ENCODE measurements around the gene TMPRSS11E. TPM values are rescaled to one million over a fixed set of nuclear protein-coding genes. Genes with fewer than 3 reads are reported as not detected.

The TMPRSS11E gene
- total RNA-seq, 1 experiment from 2014 or later: 1.9 TPM

DNA sequence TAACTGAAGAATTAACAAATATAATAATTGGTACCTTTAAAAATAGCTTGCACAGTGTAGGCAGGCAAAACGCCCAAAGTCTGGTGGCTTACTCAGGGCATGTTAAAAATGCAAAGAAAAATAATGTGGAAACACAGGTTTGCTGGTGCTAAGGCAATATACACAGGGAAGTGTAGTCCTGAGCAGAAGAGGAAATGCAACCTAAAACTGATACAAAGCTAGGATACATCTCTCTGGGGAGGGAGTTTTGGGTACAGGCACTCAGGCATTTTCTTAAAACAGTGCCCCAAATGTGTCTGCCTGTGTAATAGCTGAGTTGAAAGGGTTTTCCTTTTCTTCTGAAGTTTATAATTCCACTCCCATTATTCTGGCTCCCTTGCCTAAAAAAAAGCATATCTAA is 47.4 kb downstream of the TMPRSS11E start:
- H3K27ac Mint-ChIP-seq: no peak overlapping the region
- no peaks in the 10 kb centered on the region for H3K27me3 Mint-ChIP-seq (ENCODE audit: low read depth)
- DNase-seq (ENCODE audit: low spot score): no peak
- peaks cover 4% of the 10 kb centered on the region for H3K9me3 Mint-ChIP-seq
- peaks cover 7% of the 10 kb centered on the region for H3K36me3 Mint-ChIP-seq
- no peak for TF ChIP-seq ZNF138 (CRISPR knock-in tag; conservative IDR thresholded peaks at IDR 0.05)
- no peak for TF ChIP-seq MXD4 (CRISPR knock-in tag; IDR thresholded peaks at IDR 0.05; ENCODE audit: borderline replicate concordance)
- TF ChIP-seq ZNF121 (CRISPR knock-in tag; IDR thresholded peaks at IDR 0.05): no peak
- no peak for TF ChIP-seq ZNF232 (CRISPR knock-in tag; IDR thresholded peaks at IDR 0.05)
- TF ChIP-seq, protein P1, sequence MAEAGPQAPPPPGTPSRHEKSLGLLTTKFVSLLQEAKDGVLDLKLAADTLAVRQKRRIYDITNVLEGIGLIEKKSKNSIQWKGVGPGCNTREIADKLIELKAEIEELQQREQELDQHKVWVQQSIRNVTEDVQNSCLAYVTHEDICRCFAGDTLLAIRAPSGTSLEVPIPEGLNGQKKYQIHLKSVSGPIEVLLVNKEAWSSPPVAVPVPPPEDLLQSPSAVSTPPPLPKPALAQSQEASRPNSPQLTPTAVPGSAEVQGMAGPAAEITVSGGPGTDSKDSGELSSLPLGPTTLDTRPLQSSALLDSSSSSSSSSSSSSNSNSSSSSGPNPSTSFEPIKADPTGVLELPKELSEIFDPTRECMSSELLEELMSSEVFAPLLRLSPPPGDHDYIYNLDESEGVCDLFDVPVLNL (CRISPR knock-in tag; IDR thresholded peaks at IDR 0.05; ENCODE audit: borderline replicate concordance, low read depth): no peak
- POLR2A ChIA-PET: no interaction called here
- ATAC-seq: no peak
- no peak overlapping the region for H3K4me3 Mint-ChIP-seq
- peaks cover 26% of the 10 kb centered on the region for H3K4me1 Mint-ChIP-seq
- CTCF ChIA-PET: no interaction called here

DNA sequence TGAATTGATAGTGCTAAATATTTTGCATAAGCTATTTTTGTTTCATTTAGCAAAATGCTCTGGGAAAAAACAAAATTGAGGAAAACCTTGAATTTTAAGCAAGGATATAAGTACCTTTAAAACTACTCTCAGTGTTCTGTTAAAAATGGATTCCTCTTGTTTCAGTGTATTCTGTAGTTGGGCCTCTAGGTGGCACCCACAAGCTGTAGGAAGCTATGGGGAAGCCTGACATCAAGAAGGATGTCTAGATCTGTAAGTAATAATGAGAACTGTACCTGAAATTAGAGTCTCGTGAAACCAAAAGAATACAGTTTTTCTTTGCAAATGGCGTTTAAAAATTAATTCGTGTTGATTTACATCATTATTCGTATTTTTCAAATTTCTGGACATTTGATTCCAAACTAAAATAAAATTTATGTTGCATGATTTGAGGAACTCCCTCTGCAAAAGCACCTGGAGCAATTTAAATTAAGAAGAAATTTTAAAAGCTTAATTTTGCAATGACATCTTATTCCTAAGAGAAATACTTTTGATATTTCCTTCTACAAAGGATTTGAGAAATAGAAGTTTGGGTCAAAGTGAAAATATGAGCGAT is 51.2 kb downstream of the TMPRSS11E start:
- ATAC-seq: peak; percentile 93
- H3K9me3 Mint-ChIP-seq: peaks cover 5% of the 10 kb centered on the region
- no peak overlapping the region for H3K27ac Mint-ChIP-seq
- peaks cover 6% of the 10 kb centered on the region for H3K36me3 Mint-ChIP-seq
- H3K4me1 Mint-ChIP-seq: peaks cover 26% of the 10 kb centered on the region
- H3K4me3 Mint-ChIP-seq: no peak overlapping the region
- no peaks in the 10 kb centered on the region for H3K27me3 Mint-ChIP-seq (ENCODE audit: low read depth)
- ChIA-PET CTCF (interaction anchor here (0.7 to 1.7 kb wide), 5 partner anchors 122 to 672 kb away, joined by 3 to 6 read pairs (median 3); no protein-coding TSS in a partner anchor), POLR2A (no interaction called here)
- TF ChIP-seq TP53 (CRISPR knock-in tag; IDR thresholded peaks at IDR 0.05): no peak
- TF ChIP-seq, protein P2, sequence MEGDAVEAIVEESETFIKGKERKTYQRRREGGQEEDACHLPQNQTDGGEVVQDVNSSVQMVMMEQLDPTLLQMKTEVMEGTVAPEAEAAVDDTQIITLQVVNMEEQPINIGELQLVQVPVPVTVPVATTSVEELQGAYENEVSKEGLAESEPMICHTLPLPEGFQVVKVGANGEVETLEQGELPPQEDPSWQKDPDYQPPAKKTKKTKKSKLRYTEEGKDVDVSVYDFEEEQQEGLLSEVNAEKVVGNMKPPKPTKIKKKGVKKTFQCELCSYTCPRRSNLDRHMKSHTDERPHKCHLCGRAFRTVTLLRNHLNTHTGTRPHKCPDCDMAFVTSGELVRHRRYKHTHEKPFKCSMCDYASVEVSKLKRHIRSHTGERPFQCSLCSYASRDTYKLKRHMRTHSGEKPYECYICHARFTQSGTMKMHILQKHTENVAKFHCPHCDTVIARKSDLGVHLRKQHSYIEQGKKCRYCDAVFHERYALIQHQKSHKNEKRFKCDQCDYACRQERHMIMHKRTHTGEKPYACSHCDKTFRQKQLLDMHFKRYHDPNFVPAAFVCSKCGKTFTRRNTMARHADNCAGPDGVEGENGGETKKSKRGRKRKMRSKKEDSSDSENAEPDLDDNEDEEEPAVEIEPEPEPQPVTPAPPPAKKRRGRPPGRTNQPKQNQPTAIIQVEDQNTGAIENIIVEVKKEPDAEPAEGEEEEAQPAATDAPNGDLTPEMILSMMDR (IDR thresholded peaks at IDR 0.05): peak; percentile 76
- peak; percentile 65 for DNase-seq (ENCODE audit: low spot score)

DNA sequence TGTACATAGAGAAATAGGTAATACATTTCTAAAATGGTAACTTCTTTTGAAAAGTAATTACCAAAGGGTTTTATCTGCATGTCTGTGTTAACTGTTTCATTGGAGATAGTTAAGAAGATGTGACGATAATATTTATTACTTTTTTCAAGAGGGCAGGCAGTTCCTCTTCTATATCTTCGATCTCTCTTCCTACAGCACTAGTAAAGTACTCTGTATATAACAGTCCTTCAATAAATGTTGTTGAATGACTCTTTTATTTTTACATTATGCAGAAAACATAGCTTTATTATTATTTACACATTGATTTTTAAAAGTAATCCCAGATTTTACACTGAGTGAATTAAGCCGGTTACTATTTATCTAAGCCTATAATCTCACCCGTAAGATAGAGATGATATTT is 51.8 kb downstream of the TMPRSS11E start:
- no peaks in the 10 kb centered on the region for H3K27me3 Mint-ChIP-seq (ENCODE audit: low read depth)
- DNase-seq (ENCODE audit: low spot score): no peak
- ATAC-seq: no peak
- ChIA-PET POLR2A (no interaction called here), CTCF (interaction anchor here (1.2 to 1.7 kb wide), 3 partner anchors 123 to 671 kb away, joined by 3 to 6 read pairs (median 4); no protein-coding TSS in a partner anchor)
- peaks cover 7% of the 10 kb centered on the region for H3K36me3 Mint-ChIP-seq
- H3K9me3 Mint-ChIP-seq: peaks cover 6% of the 10 kb centered on the region
- no peak overlapping the region for H3K4me3 Mint-ChIP-seq
- H3K27ac Mint-ChIP-seq: no peak overlapping the region
- peaks cover 26% of the 10 kb centered on the region for H3K4me1 Mint-ChIP-seq
- TF ChIP-seq MYBL2 (CRISPR knock-in tag; IDR thresholded peaks at IDR 0.05): no peak
- TF ChIP-seq TEAD4 (CRISPR knock-in tag; IDR thresholded peaks at IDR 0.05): no peak
- TF ChIP-seq, protein P3, sequence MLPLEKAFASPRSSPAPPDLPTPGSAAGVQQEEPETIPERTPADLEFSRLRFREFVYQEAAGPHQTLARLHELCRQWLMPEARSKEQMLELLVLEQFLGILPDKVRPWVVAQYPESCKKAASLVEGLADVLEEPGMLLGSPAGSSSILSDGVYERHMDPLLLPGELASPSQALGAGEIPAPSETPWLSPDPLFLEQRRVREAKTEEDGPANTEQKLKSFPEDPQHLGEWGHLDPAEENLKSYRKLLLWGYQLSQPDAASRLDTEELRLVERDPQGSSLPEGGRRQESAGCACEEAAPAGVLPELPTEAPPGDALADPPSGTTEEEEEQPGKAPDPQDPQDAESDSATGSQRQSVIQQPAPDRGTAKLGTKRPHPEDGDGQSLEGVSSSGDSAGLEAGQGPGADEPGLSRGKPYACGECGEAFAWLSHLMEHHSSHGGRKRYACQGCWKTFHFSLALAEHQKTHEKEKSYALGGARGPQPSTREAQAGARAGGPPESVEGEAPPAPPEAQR (CRISPR knock-in tag; IDR thresholded peaks at IDR 0.05): no peak
- TF ChIP-seq, protein P4, sequence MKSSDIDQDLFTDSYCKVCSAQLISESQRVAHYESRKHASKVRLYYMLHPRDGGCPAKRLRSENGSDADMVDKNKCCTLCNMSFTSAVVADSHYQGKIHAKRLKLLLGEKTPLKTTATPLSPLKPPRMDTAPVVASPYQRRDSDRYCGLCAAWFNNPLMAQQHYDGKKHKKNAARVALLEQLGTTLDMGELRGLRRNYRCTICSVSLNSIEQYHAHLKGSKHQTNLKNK (CRISPR knock-in tag; IDR thresholded peaks at IDR 0.05): no peak
- TF ChIP-seq, protein P5, sequence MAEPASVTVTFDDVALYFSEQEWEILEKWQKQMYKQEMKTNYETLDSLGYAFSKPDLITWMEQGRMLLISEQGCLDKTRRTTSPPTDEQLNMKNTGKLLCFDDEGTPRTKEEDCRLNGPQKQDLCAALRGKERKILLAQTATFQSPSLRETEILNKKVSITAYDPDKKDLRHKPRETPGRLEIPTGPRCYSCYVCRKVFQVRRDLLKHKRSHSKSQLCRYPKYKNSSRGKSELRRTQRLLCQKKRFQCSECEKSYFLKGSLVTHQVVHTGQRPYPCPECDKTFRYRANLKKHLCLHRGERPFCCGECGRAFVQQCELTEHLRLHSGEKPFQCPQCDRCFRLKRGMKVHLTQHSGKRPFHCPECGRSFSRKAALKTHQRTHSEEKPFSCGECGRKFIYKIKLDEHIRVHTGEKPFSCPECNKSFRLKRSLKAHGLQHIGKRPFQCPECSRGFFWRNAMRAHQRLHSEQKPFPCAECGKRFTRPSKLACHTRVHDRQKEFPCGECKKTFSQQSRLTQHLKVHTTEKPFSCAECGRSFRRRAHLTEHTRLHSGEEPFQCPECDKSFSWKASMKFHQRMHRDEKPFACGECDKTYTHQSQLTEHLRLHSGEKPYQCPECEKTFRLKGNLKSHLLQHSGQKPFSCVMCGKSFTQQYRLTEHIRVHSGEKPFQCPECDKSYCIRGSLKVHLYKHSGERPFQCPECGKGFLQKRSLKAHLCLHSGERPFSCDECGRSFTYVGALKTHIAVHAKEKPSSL (CRISPR knock-in tag; conservative IDR thresholded peaks at IDR 0.05): no peak
- no peak for TF ChIP-seq NR3C1 (CRISPR knock-in tag; conservative IDR thresholded peaks at IDR 0.05; ENCODE audit: low read depth)
- TF ChIP-seq, protein P6, sequence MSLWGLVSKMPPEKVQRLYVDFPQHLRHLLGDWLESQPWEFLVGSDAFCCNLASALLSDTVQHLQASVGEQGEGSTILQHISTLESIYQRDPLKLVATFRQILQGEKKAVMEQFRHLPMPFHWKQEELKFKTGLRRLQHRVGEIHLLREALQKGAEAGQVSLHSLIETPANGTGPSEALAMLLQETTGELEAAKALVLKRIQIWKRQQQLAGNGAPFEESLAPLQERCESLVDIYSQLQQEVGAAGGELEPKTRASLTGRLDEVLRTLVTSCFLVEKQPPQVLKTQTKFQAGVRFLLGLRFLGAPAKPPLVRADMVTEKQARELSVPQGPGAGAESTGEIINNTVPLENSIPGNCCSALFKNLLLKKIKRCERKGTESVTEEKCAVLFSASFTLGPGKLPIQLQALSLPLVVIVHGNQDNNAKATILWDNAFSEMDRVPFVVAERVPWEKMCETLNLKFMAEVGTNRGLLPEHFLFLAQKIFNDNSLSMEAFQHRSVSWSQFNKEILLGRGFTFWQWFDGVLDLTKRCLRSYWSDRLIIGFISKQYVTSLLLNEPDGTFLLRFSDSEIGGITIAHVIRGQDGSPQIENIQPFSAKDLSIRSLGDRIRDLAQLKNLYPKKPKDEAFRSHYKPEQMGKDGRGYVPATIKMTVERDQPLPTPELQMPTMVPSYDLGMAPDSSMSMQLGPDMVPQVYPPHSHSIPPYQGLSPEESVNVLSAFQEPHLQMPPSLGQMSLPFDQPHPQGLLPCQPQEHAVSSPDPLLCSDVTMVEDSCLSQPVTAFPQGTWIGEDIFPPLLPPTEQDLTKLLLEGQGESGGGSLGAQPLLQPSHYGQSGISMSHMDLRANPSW (CRISPR knock-in tag; conservative IDR thresholded peaks at IDR 0.05; ENCODE audit: low read depth): no peak
- TF ChIP-seq, protein P7, sequence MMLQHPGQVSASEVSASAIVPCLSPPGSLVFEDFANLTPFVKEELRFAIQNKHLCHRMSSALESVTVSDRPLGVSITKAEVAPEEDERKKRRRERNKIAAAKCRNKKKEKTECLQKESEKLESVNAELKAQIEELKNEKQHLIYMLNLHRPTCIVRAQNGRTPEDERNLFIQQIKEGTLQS (CRISPR knock-in tag; conservative IDR thresholded peaks at IDR 0.05): no peak
- no peak for TF ChIP-seq ZNF423 (CRISPR knock-in tag; IDR thresholded peaks at IDR 0.05)
- TF ChIP-seq, protein P8, sequence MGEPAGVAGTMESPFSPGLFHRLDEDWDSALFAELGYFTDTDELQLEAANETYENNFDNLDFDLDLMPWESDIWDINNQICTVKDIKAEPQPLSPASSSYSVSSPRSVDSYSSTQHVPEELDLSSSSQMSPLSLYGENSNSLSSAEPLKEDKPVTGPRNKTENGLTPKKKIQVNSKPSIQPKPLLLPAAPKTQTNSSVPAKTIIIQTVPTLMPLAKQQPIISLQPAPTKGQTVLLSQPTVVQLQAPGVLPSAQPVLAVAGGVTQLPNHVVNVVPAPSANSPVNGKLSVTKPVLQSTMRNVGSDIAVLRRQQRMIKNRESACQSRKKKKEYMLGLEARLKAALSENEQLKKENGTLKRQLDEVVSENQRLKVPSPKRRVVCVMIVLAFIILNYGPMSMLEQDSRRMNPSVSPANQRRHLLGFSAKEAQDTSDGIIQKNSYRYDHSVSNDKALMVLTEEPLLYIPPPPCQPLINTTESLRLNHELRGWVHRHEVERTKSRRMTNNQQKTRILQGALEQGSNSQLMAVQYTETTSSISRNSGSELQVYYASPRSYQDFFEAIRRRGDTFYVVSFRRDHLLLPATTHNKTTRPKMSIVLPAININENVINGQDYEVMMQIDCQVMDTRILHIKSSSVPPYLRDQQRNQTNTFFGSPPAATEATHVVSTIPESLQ (CRISPR knock-in tag; IDR thresholded peaks at IDR 0.05): no peak
- TF ChIP-seq, protein P9, sequence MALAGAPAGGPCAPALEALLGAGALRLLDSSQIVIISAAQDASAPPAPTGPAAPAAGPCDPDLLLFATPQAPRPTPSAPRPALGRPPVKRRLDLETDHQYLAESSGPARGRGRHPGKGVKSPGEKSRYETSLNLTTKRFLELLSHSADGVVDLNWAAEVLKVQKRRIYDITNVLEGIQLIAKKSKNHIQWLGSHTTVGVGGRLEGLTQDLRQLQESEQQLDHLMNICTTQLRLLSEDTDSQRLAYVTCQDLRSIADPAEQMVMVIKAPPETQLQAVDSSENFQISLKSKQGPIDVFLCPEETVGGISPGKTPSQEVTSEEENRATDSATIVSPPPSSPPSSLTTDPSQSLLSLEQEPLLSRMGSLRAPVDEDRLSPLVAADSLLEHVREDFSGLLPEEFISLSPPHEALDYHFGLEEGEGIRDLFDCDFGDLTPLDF (CRISPR knock-in tag; IDR thresholded peaks at IDR 0.05): no peak
